GM18505 (cell line): ENCODE results near the gene AGPAT3.

Experiments used
- ATAC-seq: cut with Tn5 transposase; IDR thresholded peaks from one replicate; pipeline ENCODE4 v1.9.1; 2021; ENCODE audit not compliant: unreplicated experiment
- POLR2A ChIP-seq: IDR thresholded peaks from 4 replicates; pipeline ENCODE4 v1.6.1; 2011; ENCODE audit warnings: borderline replicate concordance; ENCODE audit not compliant: insufficient read depth, insufficient read length; ENCODE audit errors: extremely low read depth

AGPAT3 gene

DNA sequence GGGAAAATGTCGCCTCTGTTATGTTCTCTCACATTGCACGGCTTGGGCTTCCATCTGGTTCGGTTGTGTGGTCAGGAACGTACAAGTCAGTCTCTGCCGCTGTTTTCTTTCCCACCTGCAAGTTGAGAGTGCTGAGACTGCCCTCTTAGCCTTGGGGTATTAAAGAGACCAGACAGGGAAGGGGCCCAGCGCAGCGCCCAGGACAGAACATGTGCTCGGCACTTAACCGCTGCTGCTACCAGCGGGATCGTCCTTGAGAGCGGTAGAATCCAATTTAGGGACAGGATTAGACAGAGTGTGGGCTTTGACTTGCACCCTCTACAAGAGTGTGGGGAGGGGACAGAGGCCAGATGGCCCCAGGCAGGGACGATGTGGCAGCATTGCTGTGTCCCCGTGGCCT is 17.7 kb upstream of the AGPAT3 start:
- no peak for ATAC-seq
- no peak for TF ChIP-seq POLR2A

DNA sequence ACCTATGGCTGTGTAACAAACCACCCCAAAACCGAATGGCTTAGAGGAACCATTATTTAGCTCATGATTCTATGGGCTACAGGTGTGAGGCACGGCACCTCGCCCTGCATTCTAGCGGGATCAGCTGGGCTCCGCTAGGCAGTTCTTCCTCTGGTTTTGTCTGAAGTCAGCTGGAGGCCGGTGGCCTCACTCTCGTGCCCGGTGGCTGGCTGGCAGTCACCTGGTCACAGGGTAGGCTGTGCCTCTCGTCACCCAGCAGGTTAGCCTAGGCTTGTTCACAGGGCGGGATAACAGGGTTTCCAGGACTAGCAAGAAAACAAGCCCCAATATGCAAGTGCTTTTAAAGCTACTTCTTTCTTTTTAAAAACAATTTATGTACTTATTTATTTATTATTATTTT is 16.3 kb upstream of the AGPAT3 start:
- ATAC-seq = no peak
- no peak for TF ChIP-seq POLR2A

DNA sequence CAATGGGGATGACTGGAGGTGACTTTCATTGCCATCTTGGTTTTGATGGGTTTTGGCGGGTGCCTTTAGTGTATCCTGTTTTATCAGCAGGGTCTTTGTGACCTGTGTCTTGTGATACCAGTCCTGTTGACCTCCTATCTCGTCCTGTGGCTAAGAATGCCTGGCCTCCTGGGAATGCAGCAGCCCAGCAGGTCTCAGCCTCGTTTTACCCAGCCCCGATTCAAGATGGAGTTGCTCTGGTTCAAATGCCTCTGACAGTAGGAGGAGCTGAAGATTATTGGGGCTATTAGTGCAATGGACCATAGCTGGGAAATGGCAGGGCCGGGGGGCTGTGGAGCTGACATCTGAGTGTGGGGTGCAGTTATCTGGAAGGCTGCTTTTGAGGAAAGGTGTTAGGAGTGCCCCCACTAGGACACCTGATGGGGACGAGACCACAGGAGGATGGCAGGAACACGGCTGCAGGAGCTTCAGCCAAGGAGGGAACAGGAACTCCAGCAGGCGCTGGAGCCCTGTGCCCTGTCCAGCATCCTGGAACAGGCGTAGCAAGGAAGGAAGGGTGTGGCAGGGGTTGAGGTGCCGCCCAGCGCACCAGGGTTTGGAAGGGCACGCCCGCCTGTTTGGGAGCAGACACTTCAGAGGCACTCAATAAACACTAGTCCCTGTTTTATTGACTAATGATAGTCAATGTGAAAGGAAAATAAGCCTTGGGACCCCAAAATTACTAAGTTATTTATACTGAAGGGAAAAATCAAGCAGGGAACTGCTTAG is 15.3 kb upstream of the AGPAT3 start:
- TF ChIP-seq POLR2A = no peak
- no peak for ATAC-seq

DNA sequence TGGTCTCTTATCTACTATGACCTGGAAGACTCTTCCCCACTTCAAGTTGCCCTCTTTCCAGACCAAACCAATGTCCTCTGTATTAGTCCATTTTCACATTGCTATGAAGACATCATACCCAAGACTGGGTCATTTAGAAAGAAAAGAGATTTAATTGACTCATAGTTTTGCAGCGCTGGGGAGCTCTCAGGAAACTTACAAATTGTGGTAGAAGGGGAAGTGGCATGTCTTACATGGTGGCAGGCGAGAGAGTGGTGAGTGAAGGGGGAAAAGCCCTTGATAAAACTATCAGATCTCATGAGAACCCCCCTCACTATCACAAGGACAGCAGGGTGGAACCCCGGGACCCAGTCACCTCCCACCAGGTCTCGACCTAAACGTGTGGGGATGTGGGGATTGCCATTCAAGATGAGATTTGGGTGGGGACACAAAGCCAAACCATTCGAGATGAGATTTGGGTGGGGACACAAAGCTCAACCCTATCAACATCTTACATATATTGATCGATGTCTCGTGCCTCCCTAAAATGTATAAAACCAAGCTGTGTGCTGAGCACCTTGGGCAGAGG is 14.2 kb upstream of the AGPAT3 start:
- no peak for ATAC-seq
- no peak for TF ChIP-seq POLR2A

DNA sequence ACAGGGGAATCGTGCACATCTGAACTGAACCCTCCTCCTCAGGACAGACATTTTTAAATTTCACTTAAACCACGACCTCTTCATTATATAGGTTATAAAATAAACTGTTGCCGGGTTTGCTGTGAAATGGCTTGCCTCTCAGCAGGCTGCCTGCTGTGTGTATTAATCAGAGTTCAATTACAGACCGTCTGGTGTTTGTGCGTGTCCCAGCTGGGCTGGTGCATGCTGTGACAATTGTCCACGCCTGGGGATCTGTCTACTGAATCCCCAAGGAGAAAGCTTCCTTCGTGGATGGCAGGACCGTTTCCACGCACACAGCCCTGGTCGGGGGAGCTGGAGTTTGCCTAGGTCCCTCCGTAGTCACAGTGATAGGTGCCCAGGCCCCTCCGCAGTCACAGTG is 13.4 kb upstream of the AGPAT3 start:
- no peak for TF ChIP-seq POLR2A
- ATAC-seq = no peak

DNA sequence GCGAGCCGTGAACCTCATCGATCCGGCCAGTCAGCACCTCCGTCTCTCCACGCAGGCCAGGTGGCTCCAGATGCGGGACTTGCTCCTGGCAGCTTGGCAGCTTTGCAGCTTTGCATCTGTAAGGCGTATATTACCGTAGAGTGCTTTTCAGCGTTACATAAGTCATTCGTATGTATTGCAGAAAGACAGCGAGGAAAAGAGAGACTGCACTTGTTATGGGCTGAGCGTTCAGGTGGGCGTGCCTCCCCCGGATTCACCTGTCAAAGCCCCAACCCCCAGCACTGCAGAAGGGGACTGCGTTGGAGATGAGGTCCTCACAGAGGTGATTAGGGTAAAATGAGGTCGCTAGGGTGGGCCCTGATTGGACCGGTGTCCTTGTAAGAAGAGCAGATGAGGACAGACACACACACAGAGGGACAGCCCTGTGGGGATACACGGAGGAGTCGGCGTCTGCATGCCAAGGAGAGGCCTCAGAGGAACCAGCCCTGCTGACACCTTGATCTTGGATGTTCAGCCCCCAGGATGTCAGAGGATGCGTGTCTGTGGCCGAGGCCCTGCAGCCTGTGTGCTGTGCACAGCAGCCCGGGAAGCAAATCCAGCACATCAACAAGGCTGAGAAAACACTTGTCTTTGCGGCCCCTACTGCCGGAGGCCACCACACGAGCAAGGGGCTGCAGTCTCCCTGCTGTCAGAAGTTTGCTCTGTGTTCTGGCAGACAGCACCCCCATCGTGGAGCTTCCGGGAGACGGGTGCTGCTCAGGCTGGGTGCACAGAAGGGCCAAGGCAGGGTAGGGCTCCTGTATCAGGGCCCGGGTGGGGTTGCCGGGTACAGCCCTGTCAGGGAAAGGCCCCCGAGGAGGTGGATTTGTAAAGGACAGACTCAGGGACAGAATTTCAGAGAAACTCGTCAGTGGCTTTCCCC is 10.9 kb upstream of the AGPAT3 start:
- TF ChIP-seq POLR2A = no peak
- no peak for ATAC-seq

DNA sequence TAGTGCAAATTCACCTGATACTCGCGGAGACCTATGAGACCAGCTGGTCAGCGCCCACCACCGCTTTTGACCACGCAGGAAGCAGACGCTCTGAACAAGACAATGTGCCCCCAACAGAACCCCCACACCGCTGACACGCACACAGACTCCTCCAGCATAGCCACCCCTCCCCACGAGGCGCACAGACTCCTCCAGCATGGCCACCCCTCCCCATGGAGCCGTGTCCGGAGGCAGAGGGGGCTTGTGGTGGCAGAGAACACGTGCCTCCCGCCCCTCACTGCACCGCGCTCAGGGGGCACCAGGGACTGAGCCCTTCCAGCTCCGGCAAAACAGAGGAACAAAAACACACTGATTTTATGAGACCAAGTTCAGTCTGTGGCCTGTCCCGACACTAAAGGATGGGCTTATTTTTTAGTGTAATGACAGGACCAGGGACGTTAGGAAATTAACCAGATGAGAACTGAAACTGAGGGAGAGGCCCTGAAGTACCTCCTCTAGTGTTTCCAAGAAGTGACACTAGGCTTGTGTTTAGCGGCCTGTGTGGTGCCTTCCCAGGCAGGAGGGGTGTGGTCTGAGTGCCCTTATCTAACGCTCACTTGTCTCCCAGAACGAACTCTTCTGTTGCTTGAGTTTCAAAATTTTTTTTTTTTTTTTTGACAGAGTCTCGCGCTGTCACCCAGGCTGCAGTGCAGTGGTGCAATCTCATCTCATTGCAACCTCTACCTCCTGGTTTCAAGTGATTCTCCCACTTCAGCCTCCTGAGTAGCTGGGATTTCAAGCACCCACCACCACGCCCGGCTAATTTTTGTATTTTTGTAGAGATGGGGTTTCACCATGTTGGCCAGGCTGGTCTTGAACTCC is 10.0 kb upstream of the AGPAT3 start:
- ATAC-seq = peak; percentile 84

DNA sequence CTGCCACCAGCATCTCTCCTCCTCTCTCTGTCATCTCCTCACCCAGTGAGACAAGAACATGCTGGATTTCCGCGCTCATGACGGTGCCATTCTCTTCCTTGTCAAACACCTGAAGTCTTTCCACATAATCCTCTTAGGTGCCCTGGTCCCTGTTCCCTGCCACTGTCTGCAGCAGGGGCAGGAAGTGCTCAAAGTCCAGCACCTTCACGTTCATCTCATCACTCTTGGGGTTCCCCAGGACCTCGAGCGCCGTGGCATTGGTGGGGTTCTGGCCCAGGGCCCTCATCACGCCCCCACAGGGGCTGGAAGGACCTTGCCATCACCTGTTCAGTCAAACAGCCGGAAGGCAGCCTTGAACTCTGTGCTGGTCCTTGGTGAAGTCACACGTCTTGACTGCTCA is 9.1 kb upstream of the AGPAT3 start:
- TF ChIP-seq POLR2A = no peak
- ATAC-seq = no peak

More for the DNA sequence above, 10.0 kb upstream of the AGPAT3 start:
- no peak for TF ChIP-seq POLR2A

DNA sequence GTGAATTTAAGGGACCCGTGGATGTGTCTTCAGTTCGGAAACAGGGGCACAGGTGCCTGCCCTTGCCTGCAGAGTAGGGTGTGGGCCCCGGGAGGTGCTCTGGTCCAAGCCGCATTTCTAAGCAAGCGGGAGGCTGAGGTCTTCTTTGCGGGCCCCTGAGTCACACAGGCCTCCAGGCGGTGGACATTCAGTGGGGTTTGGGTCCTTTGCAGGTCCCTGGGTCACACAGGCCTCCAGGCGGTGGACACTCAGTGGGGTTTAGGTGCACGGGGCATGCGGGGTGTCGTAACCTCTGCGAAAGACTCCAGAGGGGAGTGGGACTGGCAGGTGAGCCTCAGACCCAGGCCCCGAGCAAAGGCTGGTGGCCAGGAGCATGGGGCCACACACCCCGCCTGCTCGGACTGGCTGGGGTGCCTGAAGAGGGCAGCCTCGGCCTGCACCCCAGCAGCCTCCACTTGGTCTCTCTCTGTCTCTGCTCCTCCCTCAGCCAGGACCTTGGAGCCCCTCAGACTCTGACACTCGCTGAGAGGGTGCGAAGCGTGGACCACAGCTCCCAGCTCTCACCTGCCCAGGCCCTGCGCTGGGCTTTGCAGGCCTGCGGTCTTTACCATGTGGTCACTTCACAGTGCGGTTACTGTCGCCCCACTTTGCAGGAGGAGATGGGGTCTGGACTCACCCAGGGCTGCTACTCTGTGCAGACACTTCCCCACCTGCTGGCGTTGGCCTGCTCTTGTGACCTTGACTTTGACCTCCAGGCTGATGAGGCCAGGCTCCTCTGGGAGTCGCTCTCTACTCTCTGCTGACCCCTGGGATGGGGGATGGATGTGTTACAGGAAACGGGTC is 6.0 kb upstream of the AGPAT3 start:
- no peak for ATAC-seq
- no peak for TF ChIP-seq POLR2A

DNA sequence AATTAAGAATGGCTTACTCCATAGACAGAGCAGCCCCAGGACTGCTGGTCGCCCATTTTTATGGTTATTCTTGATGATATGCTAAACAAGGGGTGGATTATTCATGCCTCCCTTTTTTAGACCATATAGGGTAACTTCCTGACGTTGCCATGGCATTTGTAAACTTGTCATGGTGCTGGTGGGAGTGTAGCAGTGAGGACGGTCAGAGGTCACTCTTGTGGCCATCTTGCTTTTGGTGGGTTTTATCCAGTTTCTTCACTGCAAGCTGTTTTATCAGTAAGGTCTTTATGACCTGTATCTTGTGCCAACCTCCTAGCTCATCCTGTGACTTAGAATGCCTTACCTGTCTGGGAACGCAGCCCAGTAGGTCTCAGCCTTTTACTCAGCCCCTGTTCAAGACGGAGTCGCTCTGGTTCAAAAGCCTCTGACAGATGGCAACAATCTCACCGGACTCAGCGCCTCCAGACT is 5.2 kb upstream of the AGPAT3 start:
- ATAC-seq = no peak
- TF ChIP-seq POLR2A = no peak

DNA sequence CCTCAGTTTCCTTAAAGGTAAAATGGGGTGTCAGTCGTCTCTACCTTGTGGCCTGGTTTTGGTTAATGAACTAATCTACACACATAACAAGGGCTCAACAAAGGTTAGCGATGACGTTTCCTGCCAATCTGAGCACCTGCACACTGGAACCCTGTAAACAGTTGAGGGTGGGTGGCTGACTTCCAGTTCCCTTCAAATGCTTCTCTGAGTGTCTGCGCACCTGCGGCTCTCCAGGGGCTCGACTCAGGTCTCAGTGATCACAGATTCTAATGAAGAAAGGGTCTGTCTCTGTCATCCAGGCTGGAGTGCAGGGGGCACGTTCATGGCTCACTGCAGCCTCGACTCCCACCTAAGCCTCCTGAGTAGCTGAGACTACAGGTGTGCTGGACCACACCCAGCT is 3.3 kb upstream of the AGPAT3 start:
- ATAC-seq = no peak
- TF ChIP-seq POLR2A = no peak
